ENCODE measurements around the gene MADCAM1. TPM values are rescaled to one million over a fixed set of nuclear protein-coding genes. Genes with fewer than 3 reads are reported as not detected.
A peak's percentile ranks its signal among the peaks of the same experiment; 100 is the strongest.

The MADCAM1 gene
- total and polyA plus RNA-seq, 10 of the 15 experiments (the other 5 are each of a cell fraction or from before 2014, with no cell fraction given) = 0.06 to 0.32 (median 0.31) TPM; not detected in 5

- TF ChIP-seq CEBPZ (IDR thresholded peaks at IDR 0.05; ENCODE audit: low read depth, low read length) (no peak), ZNF207 (IDR thresholded peaks at IDR 0.05; ENCODE audit: borderline replicate concordance) (peak; percentile 64; the same call in 1 of the 2 replicates), IRF4 (IDR thresholded peaks at IDR 0.05; ENCODE audit: low read depth, low read length) (0 out of 2 replicates have a peak, but pooled peaks have one; percentile 7), NRF1 (conservative IDR thresholded peaks at IDR 0.05; ENCODE audit: low read depth, low read length) (peak; percentile 74), MXI1 (IDR thresholded peaks at IDR 0.05; ENCODE audit: low read depth, low read length) (peak; percentile 97), MYC (IDR thresholded peaks at IDR 0.05; ENCODE audit: insufficient read depth, insufficient read length, insufficient replicate concordance, low read length, severe bottlenecking) (no peak), ATF7 (IDR thresholded peaks at IDR 0.05; ENCODE audit: low read depth) (no peak), EP300 (IDR thresholded peaks at IDR 0.05; ENCODE audit: borderline replicate concordance in 1 of 2, control insufficient read depth in 1 of 2, low read depth in 2 of 2, low read length in 2 of 2) (no peak), SPI1 (IDR thresholded peaks at IDR 0.05; ENCODE audit: borderline replicate concordance, insufficient read depth, low read depth, low read length) (no peak), EED (IDR thresholded peaks at IDR 0.05; ENCODE audit: low read depth) (peak; percentile 21; the same call in 1 of the 2 replicates), RFX5 (IDR thresholded peaks at IDR 0.05; ENCODE audit: low read depth, low read length) (0 out of 2 replicates have a peak, but pooled peaks have one; percentile 4), RELA (IDR thresholded peaks at IDR 0.05; ENCODE audit: borderline replicate concordance, partially characterized antibody) (no peak)
- TF ChIP-seq, protein P1, sequence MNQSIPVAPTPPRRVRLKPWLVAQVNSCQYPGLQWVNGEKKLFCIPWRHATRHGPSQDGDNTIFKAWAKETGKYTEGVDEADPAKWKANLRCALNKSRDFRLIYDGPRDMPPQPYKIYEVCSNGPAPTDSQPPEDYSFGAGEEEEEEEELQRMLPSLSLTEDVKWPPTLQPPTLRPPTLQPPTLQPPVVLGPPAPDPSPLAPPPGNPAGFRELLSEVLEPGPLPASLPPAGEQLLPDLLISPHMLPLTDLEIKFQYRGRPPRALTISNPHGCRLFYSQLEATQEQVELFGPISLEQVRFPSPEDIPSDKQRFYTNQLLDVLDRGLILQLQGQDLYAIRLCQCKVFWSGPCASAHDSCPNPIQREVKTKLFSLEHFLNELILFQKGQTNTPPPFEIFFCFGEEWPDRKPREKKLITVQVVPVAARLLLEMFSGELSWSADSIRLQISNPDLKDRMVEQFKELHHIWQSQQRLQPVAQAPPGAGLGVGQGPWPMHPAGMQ (IDR thresholded peaks at IDR 0.05; ENCODE audit: borderline replicate concordance) = no peak
- TF ChIP-seq, protein P2, sequence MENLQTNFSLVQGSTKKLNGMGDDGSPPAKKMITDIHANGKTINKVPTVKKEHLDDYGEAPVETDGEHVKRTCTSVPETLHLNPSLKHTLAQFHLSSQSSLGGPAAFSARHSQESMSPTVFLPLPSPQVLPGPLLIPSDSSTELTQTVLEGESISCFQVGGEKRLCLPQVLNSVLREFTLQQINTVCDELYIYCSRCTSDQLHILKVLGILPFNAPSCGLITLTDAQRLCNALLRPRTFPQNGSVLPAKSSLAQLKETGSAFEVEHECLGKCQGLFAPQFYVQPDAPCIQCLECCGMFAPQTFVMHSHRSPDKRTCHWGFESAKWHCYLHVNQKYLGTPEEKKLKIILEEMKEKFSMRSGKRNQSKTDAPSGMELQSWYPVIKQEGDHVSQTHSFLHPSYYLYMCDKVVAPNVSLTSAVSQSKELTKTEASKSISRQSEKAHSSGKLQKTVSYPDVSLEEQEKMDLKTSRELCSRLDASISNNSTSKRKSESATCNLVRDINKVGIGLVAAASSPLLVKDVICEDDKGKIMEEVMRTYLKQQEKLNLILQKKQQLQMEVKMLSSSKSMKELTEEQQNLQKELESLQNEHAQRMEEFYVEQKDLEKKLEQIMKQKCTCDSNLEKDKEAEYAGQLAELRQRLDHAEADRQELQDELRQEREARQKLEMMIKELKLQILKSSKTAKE (IDR thresholded peaks at IDR 0.05; ENCODE audit: low read depth, poor library complexity, severe bottlenecking) = no peak
- TF ChIP-seq, protein P3, sequence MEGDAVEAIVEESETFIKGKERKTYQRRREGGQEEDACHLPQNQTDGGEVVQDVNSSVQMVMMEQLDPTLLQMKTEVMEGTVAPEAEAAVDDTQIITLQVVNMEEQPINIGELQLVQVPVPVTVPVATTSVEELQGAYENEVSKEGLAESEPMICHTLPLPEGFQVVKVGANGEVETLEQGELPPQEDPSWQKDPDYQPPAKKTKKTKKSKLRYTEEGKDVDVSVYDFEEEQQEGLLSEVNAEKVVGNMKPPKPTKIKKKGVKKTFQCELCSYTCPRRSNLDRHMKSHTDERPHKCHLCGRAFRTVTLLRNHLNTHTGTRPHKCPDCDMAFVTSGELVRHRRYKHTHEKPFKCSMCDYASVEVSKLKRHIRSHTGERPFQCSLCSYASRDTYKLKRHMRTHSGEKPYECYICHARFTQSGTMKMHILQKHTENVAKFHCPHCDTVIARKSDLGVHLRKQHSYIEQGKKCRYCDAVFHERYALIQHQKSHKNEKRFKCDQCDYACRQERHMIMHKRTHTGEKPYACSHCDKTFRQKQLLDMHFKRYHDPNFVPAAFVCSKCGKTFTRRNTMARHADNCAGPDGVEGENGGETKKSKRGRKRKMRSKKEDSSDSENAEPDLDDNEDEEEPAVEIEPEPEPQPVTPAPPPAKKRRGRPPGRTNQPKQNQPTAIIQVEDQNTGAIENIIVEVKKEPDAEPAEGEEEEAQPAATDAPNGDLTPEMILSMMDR (IDR thresholded peaks at IDR 0.05 in 2 of 3, conservative IDR thresholded peaks at IDR 0.05 in 1 of 3; ENCODE audit: control insufficient read depth in 2 of 3, extremely low read depth in 1 of 3, insufficient read depth in 1 of 3, low read depth in 3 of 3, low read length in 3 of 3) = peak; percentile 97 to 99 (median 98)
Measured at GRCh38 chr19:506404-507285, 10.4 kb downstream of the MADCAM1 start (continued).
